ENCODE results near the gene SLC12A3. TPM values are rescaled to one million over a fixed set of nuclear protein-coding genes. Genes with fewer than 3 reads are reported as not detected.

SLC12A3 gene
- total and polyA plus RNA-seq, 2 of the 8 experiments (the other 6 are each of a cell fraction or from before 2014, with no cell fraction given), result not detected

GRCh38 chr16:56815721-56816120, 49.3 kb upstream of the SLC12A3 start (continued):
- TF ChIP-seq RXRA (IDR thresholded peaks at IDR 0.05; ENCODE audit: insufficient read depth, low read depth, low read length) (no peak), FOSL1 (IDR thresholded peaks at IDR 0.05; ENCODE audit: insufficient read depth, low read depth, low read length) (no peak), NANOG (IDR thresholded peaks at IDR 0.05; ENCODE audit: insufficient read depth, low read depth, low read length, poor library complexity, severe bottlenecking) (no peak)

Measured in H1 (cell line).